WI38 (cell line): ENCODE measurements around the gene TACC3.

Source experiments
- H3K4me3 ChIP-seq: 2 replicates; pipeline ENCODE4 v1.5.1; 2011; ENCODE audit warnings: low read depth, mild to moderate bottlenecking, control low read depth, low read length
- CTCF ChIP-seq: IDR thresholded peaks from 2 replicates; pipeline ENCODE4 v1.5.1; 2012; ENCODE audit warnings: low read depth, mild to moderate bottlenecking, control low read depth, low read length

TACC3 gene

GRCh38 chr4:1737666-1738065 lies 16.3 kb downstream of the TACC3 start:
- no peak overlapping the region for H3K4me3 ChIP-seq
- TF ChIP-seq CTCF, result no peak

- H3K4me3 ChIP-seq, result no peak overlapping the region
- TF ChIP-seq CTCF, result no peak
These were observed 17.1 kb downstream of the TACC3 start for GRCh38 chr4:1738410-1738809.

GRCh38 chr4:1739358-1739757 lies 18.0 kb downstream of the TACC3 start:
- no peak overlapping the region for H3K4me3 ChIP-seq
- no peak for TF ChIP-seq CTCF

- TF ChIP-seq CTCF, result no peak
These were observed 18.8 kb downstream of the TACC3 start for GRCh38 chr4:1740021-1740545.

GRCh38 chr4:1741208-1741607 lies 19.9 kb downstream of the TACC3 start:
- H3K4me3 ChIP-seq, result no peak overlapping the region
- no peak for TF ChIP-seq CTCF

More at GRCh38 chr4:1740021-1740545, 18.8 kb downstream of the TACC3 start:
- no peak overlapping the region for H3K4me3 ChIP-seq

- H3K4me3 ChIP-seq, result no peak overlapping the region
- TF ChIP-seq CTCF, result no peak
These were observed 22.2 kb downstream of the TACC3 start for GRCh38 chr4:1743551-1743950.

- TF ChIP-seq CTCF, result no peak
- H3K4me3 ChIP-seq, result no peak overlapping the region
These were observed 22.7 kb downstream of the TACC3 start for GRCh38 chr4:1743975-1744374.
